Small intestine (tissue), 7 donors: ENCODE data around the gene SMCO4. TPM values are rescaled to one million over a fixed set of nuclear protein-coding genes. Genes with fewer than 3 reads are reported as not detected.

ENCODE experiments used
- DNase-seq, 2 donors: peaks; one replicate each; pipeline versions ENCODE4 v3.0.0 to v3.0.0-alpha.2; 2013
- FAIRE-seq: peaks from 2 replicates; lab custom pipeline; 2012; peaks lifted over from hg19 to GRCh38; lab: Jason Lieb, UNC
- H3K27ac ChIP-seq, 3 donors: one replicate each; pipeline ENCODE4 v1.5.1; 2013; ENCODE audit warnings: low read length in 2 of 3, mild to moderate bottlenecking in 2 of 3, control low read depth in 1 of 3, inconsistent platforms in 1 of 3, low read depth in 1 of 3, moderate library complexity in 1 of 3
- H3K27me3 ChIP-seq, 3 donors: one replicate each; pipeline ENCODE4 v1.6.1; 2013; ENCODE audit warnings: low read length in 3 of 3, inconsistent platforms in 1 of 3; ENCODE audit not compliant: control insufficient read depth in 3 of 3, insufficient read depth in 3 of 3
- H3K36me3 ChIP-seq, 3 donors: one replicate each; pipeline ENCODE4 v1.6.1; 2013; ENCODE audit warnings: low read length in 3 of 3, inconsistent platforms in 1 of 3, low read depth in 1 of 3, mild to moderate bottlenecking in 1 of 3, moderate library complexity in 1 of 3; ENCODE audit not compliant: control insufficient read depth in 3 of 3, insufficient read depth in 2 of 3
- H3K4me1 ChIP-seq, 3 donors: one replicate each; pipeline ENCODE4 v1.6.1; 2013; ENCODE audit warnings: low read length in 2 of 3, inconsistent platforms in 1 of 3, low read depth in 1 of 3, mild to moderate bottlenecking in 1 of 3, moderate library complexity in 1 of 3; ENCODE audit not compliant: control insufficient read depth in 3 of 3, insufficient read depth in 2 of 3
- H3K4me3 ChIP-seq, 3 donors: one replicate each; pipeline ENCODE4 v1.5.1; 2013; ENCODE audit warnings: low read length in 3 of 3, control low read depth in 1 of 3, inconsistent platforms in 1 of 3, low read depth in 1 of 3, mild to moderate bottlenecking in 1 of 3, moderate library complexity in 1 of 3
- H3K9me3 ChIP-seq, 2 donors: one replicate each; pipeline ENCODE4 v1.6.1; 2013; ENCODE audit warnings: low read depth in 1 of 2, low read length in 1 of 2; ENCODE audit not compliant: control insufficient read depth in 2 of 2, insufficient read depth in 1 of 2
- WGBS, 3 donors: extraction: QIAGEN DNeasy Blood & Tissue Kit; methylation state at CpG; one replicate each; pipeline ENCODE4 v1.1.7; 2013; 5-methylcytosine and 5-hydroxymethylcytosine counted together
- polyA plus RNA-seq, 4 donors: library from polyadenylated mRNA; stranded (reverse) in 3 of 4; unstranded in 1 of 4; fragments of 200-250 nt in 3 of 4; fragments of 120-200 nt in 1 of 4; gene quantifications; one replicate each; pipeline versions ENCODE4 v1.2.1 to v1.2.3, GENCODE V29; 2013
- donor health status: healthy with polysubstance abuse.
- donor health status: control.
- donor health status: control.
- donor health status: Bipolar disorder and iron deficiency.
- donor health status: healthy.

SMCO4 gene
- polyA plus RNA-seq, 4 donors, result 51.0 to 207 (median 95.7) TPM

- no peak for DNase-seq
- H3K27me3 ChIP-seq, result no peaks in the 10 kb centered on the region
- no peaks in the 10 kb centered on the region for H3K9me3 ChIP-seq
- 55 to 66% (median 65%) methylated on average over 1 of the region's 1 CpG for WGBS, 3 donors
- H3K27ac ChIP-seq, result peak overlapping the region in 1 of 3 donors; percentile 79
- FAIRE-seq, result no peak
- H3K4me1 ChIP-seq, result peaks cover 8 to 23% (median 11%) of the 10 kb centered on the region in 3 donors
- H3K36me3 ChIP-seq, result peaks cover 0 to 16% (median 2%) of the 10 kb centered on the region in 3 donors
- H3K4me3 ChIP-seq, result no peak overlapping the region
These were observed 12.7 kb downstream of the SMCO4 start for GRCh38 chr11:93530468-93530826.

GRCh38 chr11:93529707-93530467 lies 13.3 kb downstream of the SMCO4 start:
- no peak for DNase-seq
- no peak overlapping the region for H3K4me3 ChIP-seq
- H3K9me3 ChIP-seq, result no peaks in the 10 kb centered on the region
- H3K4me1 ChIP-seq, result peaks cover 9 to 23% (median 11%) of the 10 kb centered on the region in 3 donors
- H3K27ac ChIP-seq, result peak overlapping the region; percentile 9 to 79 (median 34)
- 56 to 66% (median 63%) methylated on average over 9 of the region's 9 CpGs for WGBS, 3 donors
- no peaks in the 10 kb centered on the region for H3K27me3 ChIP-seq
- FAIRE-seq, result no peak
- H3K36me3 ChIP-seq, result peaks cover 0 to 11% (median 2%) of the 10 kb centered on the region in 3 donors

- Histone ChIP-seq H3K36me3 (peaks cover 0 to 13% (median 0%) of the 10 kb centered on the region in 3 donors), H3K9me3 (no peaks in the 10 kb centered on the region), H3K27ac (peak overlapping the region in 2 of 3 donors; percentile 9 to 79), H3K4me1 (peaks cover 9 to 27% (median 15%) of the 10 kb centered on the region in 3 donors), H3K4me3 (no peak overlapping the region), H3K27me3 (no peaks in the 10 kb centered on the region)
- WGBS, 3 donors, result 61 to 70% (median 69%) methylated on average over 10 of the region's 10 CpGs
- DNase-seq (no peak), FAIRE-seq (no peak)
These were observed 14.2 kb downstream of the SMCO4 start for GRCh38 chr11:93528757-93529645.

- Histone ChIP-seq H3K4me1 (peaks cover 9 to 27% (median 15%) of the 10 kb centered on the region in 3 donors), H3K4me3 (no peak overlapping the region), H3K36me3 (peaks cover 0 to 13% (median 0%) of the 10 kb centered on the region in 3 donors), H3K9me3 (no peaks in the 10 kb centered on the region), H3K27me3 (no peaks in the 10 kb centered on the region), H3K27ac (peak overlapping the region in 1 of 3 donors; percentile 57)
- FAIRE-seq, result no peak
- 83 to 88% (median 84%) methylated on average over 4 of the region's 4 CpGs for WGBS, 3 donors
- DNase-seq, result no peak
These were observed 14.9 kb downstream of the SMCO4 start for GRCh38 chr11:93528252-93528651.

- H3K4me1 ChIP-seq, result peaks cover 9 to 27% (median 17%) of the 10 kb centered on the region in 3 donors
- DNase-seq, result peak; percentile 66 to 88
- WGBS, 3 donors, result 42 to 68% (median 42%) methylated on average over 8 of the region's 8 CpGs
- H3K27me3 ChIP-seq, result no peaks in the 10 kb centered on the region
- peak overlapping the region; percentile 38 to 54 (median 51) for H3K27ac ChIP-seq
- no peak for FAIRE-seq
- no peaks in the 10 kb centered on the region for H3K9me3 ChIP-seq
- H3K36me3 ChIP-seq, result peaks cover 0 to 20% (median 0%) of the 10 kb centered on the region in 3 donors
- H3K4me3 ChIP-seq, result no peak overlapping the region
These were observed 16.3 kb downstream of the SMCO4 start for GRCh38 chr11:93526641-93527583.

GRCh38 chr11:93526346-93526633 lies 16.9 kb downstream of the SMCO4 start:
- FAIRE-seq (no peak), DNase-seq (no peak)
- Histone ChIP-seq H3K27ac (peak overlapping the region; percentile 15 to 54 (median 51)), H3K36me3 (peaks cover 0 to 20% (median 0%) of the 10 kb centered on the region in 3 donors), H3K27me3 (no peaks in the 10 kb centered on the region), H3K9me3 (no peaks in the 10 kb centered on the region), H3K4me1 (peaks cover 9 to 27% (median 17%) of the 10 kb centered on the region in 3 donors), H3K4me3 (no peak overlapping the region)
- 57 to 64% (median 62%) methylated on average over 3 of the region's 3 CpGs for WGBS, 3 donors

- 62 to 69% (median 64%) methylated on average over 7 of the region's 7 CpGs for WGBS, 3 donors
- Histone ChIP-seq H3K36me3 (peaks cover 0 to 20% (median 0%) of the 10 kb centered on the region in 3 donors), H3K27ac (peak overlapping the region in 1 of 3 donors; percentile 15), H3K4me1 (peaks cover 9 to 27% (median 17%) of the 10 kb centered on the region in 3 donors), H3K27me3 (no peaks in the 10 kb centered on the region), H3K4me3 (no peak overlapping the region), H3K9me3 (no peaks in the 10 kb centered on the region)
- DNase-seq (no peak), FAIRE-seq (no peak)
These were observed 17.4 kb downstream of the SMCO4 start for GRCh38 chr11:93525601-93526345.
